NCI-H748 (cell line): ENCODE data around the gene GIPR.
"Not testable (repeated sequence)": the region's sequence is repeated elsewhere in the genome, so short reads cannot be mapped to it uniquely, and the experiment has no call there.

Experiments
- DNase-seq: peaks from one replicate; lab custom pipeline; 2025; ENCODE audit not compliant: unreplicated experiment; lab: John Stamatoyannopoulos, UW

Gene GIPR, protein sequence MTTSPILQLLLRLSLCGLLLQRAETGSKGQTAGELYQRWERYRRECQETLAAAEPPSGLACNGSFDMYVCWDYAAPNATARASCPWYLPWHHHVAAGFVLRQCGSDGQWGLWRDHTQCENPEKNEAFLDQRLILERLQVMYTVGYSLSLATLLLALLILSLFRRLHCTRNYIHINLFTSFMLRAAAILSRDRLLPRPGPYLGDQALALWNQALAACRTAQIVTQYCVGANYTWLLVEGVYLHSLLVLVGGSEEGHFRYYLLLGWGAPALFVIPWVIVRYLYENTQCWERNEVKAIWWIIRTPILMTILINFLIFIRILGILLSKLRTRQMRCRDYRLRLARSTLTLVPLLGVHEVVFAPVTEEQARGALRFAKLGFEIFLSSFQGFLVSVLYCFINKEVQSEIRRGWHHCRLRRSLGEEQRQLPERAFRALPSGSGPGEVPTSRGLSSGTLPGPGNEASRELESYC

DNA sequence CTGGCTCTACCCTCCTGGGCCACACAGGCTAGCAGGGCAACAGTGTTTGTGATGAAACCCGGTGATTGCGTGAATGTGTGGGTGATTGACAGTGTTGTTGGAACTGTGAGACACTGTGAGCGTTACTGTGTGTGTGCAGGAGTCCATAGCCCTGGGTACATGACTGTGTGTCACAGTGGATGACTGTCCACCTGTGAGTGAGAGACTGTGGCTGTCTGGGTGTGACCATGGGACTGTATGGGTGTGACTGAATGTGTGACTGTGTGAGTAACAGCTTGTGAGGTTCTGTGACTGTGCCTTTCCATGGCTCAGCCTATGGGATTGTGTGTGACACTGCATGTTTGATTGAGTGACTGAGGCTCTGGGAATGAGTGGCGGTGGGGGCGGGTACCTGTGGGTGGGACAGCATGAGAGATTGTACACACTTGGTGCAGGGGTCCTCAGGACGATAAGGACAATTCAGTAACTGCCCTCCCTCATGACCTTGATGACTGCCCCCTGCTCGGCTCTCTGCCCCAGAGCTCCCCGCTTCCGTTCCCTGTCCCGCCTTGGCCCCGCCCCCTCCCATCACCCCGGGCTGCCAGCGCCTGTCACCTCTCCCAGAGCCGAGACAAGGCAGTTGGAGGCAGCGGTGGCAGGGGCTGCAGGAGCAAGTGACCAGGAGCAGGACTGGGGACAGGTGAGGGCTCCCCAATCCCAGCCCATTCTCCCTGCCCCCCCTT is at the start of gene GIPR:
Gene GIPR, plus strand, starts transcription at position 602 of the 722 bp plus-strand sequence. CDS start 1,300 bp downstream, outside the sequence.
- peak; percentile 59 for DNase-seq

DNA sequence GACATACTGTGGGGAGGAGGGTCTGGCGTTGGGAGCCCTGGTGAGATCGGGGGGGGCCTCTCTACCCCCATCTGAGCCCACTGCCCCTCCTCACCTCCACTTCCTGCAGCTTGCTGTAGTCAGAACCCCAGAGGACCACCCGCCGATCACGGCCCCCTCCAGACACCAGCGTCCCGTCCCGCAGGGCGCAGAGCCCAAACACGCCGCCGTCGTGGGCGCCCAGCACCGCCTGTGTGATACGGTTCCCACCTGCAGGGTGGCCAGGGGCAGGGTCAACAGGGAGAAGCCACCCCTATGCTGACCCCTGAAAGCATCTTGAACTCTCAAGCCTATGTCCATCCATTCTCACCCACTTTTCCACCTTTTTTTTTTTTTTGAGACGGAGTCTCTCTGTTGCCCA is 46.6 kb upstream of the GIPR start:
- no peak for DNase-seq

DNA sequence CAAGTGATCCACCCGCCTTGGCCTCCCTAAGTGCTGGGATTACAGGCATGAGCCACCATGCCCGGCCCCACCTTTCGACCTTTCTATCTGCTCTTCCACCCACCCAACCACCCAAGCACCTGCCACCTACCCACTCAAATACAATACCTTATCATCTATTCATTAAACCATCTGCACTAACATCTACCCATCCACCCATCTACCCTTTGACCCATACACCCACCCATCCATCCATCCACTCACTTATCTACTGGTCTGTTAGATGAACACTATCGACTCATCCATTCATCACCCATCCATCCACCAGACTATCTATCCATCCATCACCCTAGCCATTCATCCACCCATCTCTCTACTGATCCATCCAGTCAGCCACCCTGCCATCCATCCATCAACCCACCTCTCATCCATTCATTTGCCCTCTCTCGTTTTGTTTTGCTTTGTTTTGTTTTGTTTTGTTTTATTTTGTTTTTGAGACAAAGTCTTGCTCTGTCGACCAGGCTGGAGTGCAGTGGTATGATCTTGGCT is 46.0 kb upstream of the GIPR start:
- DNase-seq: no peak

DNA sequence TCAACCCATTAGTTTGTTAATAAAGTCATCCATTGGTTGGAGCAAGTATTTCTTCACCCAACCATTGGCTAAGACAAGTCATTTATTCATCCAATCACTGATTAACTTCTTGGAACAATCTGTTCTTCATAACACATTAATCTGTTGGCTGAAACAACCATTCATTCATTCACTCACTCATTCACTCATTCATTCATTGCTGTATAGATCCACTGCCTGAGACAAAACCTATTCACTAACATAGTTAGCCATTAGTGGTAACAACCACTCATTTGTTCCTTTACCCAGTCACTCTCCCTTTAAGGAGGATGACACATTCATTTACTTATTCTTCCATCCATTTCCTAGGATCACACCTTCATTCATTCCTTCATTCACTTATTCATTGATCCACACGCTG is 44.0 kb upstream of the GIPR start:
- no peak for DNase-seq

DNA sequence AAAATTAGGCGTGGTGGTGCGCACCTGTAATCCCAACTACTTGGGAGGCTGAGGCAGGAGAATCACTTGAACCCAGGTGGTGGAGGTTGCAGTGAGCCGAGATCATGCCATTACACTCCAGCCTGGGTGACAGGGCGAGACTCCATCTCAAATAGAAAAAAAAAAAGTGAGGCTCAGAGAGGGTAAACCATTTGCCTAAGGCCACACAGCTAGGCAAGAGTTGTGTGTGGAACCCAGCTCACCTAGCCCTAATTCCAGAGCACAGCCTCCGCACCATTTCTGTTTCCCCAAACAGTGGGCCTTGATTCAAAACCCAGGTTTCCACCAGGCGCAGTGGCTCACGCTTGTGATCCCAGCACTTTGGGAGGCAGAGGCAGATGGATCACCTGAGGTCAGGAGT is 39.8 kb upstream of the GIPR start:
- DNase-seq: not testable (repeated sequence)

DNA sequence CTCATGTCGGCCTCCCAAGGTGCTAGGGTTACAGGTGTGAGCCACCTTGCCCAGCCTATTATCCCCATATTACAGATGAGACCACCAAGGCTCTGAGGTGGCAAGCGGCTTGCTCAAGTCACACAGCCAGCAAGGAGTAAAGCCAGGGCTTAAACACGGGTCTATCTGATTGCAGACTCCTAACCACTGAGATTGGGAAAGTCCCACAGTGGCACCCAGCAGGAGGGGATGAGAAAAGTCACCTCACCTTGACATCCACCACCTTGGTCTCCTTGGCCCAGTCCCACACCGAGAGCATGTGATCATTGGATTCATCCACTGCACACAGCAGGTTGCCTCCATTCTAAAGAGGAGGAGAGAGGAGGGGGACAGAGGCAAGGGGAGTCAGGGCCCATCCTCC is 38.3 kb upstream of the GIPR start:
- no peak for DNase-seq

DNA sequence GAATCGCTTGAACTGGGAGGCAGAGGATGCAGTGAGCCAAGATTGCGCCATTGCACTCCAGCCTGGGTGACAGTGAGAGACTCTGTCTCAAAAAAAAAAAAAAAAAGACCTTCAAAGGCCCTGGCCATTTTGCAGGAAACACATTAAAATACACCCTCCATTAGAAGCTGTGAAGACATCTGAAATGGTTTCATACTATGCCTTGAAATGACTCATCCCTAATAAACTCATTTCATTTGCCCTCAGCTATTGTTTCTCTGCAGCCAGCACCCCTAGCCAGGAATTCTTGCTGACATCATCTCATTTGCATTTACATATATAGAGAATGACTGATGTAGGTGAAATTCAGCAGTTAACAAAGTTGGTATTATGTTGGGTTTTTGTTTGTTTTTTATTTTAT is 37.6 kb upstream of the GIPR start:
- no peak for DNase-seq

DNA sequence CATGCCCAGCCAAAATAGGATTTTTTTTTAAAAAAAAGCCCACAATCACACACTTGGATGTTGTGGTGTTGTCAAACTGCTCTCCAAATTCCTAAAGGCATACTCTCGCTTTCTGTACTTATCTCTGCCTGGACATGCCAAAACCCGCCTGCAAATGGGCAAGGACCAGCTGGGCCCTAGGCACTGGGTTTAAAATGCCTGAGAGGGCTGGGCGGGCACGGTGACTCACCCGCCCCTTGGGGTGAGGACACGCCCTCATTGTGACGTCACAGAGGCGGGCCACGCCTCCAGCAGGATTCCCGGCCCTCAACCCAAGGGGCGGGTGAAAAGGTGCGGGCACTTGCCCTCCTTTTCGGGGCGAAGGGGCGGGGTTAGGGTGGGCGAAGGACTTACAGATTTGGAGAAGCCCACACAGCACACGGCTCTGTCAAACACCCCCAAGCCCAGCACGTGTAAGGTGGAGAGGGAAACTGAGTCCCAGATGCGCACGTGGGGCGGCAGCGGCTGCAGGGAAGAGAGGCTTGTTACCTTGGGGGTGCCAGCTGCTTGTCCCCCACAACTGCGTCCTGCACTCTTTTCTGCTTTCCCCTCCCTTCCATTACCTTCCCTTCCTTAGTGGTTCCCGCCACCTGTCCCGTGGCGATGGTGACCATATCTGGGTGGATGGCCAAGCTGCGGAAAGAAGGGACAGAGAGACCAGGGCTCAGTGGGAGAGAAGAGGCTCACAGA is 35.4 kb upstream of the GIPR start:
- DNase-seq: peak; percentile 30

DNA sequence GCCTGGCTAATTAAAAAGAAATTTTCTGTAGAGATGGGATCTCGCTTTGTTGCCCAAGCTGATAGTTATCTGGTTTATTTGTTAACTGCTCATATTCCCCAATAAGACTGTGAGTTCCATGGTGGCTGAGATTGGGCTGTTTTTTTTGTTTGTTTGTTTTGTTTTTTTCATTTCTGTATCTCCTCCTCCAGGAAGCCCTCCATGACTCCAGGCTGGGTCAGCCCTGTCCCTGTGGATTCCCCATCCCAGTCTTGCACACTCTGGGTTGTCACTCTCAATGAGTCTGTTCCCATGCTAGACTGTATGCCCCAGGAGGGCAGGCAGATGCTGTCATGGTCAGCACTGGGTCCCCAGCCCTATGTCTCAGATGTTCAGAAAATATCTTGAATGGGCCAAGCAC is 31.7 kb upstream of the GIPR start:
- no peak for DNase-seq

DNA sequence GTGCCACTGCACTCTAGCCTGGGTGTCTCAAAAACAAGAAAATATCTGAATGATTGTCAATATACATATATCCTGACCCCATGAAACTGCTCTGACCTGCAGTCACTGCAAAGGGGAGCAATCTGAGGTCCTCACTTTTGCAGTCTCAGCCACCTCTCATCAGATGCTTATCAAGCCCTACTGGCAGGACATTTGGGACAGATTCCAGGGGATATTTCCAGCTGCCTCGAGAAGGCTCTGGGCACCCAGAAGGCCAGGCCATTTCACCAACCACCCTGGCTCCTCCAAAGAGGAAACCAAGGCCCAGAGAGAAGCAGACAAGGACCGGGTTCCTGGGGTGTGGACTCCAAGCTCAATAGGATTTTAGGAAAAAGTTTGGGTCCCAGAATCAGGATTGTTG is 31.1 kb upstream of the GIPR start:
- no peak for DNase-seq

DNA sequence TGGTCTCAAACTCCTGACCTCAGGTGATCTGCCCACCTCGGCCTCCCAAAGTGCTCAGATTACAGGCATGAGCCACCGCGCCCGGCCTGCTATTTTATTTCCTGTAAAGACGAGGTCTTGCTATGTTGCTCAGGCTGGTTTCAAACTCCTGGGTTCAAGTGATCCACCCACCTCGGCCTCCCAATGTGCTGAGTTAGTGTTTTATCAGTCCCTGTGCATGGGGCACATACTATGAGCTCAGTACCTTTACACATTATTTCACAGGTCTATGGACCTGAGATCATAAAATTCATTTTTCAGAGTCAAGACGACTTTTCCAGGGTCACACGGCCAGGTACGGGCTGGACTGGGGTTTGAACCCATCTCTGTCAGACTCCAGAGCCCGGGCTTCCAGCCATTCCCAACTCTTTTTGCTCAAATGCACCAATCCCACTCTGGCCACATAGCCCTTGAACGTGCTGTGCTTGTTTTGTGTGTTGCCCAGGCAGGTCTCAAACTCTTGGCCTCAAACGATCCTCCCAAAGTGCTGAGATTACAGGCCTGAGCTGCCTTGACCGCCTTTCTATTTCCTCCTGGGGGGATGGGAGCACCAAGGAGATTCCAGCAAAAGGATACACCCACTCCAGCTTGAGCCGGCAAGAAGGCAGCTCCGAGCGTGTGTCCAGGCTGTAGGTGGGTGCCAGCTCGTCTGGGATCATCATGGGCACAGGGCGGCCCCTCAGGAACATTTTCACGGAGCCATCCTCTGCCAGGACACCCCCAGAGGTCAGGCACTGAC is 29.9 kb upstream of the GIPR start:
- no peak for DNase-seq

DNA sequence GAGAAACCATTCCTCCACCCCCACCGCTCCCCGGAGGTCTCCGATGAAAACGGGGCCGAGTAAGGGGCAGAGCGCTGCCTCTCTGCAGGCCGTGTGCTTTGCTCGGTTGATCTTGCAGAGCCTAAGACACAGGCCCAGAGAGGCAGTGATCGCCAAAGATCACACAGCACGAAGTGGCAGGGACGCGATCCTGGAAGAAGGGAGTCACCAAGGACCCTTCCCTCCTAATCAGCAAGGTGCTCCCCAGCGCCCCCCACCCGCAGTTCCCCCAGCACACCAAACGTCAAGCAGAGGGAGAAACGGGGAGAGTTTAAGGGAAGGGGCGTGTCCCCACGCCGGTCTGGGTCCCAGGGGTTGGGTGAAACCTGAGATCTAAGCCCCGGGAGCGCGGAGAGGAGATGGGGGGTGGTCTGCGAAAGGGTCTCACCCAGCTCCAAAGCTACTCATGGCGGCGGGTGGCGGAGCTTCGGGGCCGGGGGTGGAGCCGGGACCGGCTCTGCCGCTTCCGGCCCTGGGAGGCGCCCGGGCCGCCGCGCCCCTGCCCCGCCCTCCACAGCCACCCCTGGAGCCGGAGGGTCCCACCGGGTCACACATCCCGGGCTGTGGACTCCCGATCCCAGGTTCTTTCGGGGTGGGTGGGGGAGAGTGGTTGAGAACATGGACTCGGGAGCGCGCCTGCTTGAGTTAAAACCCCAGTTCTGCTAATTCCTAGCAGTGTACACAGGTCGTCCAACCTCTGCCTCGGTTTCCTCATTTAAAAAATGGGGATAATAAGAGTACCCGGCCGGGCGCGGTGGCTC is 28.9 kb upstream of the GIPR start, which contains the start of gene EML2:
Gene EML2, minus strand, starts transcription at position 468 of the 800 bp plus-strand sequence. Its CDS starts 21 bp downstream, at position 447.
- DNase-seq: peak; percentile 79

DNA sequence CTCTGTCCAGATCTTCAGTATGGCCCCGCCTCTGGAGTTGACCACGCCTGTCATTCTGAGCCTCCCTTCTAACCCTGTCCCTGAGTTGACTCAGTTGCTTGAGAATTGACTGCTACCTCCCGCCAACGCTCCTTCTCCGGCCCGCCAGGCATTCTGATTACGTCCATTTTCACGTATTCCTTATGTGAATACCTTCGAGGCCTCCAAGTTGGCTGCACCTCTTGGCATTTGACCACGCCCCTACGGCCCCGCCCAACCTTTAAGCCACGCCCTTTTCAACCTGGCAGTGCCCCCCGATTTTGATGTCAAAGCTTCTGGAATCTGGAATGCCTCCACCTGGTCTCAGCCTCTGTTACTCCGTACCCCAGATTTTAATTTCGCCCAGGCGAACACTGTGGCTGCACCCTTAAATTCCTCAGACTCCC is 27.2 kb upstream of the GIPR start:
- peak; percentile 73 for DNase-seq

DNA sequence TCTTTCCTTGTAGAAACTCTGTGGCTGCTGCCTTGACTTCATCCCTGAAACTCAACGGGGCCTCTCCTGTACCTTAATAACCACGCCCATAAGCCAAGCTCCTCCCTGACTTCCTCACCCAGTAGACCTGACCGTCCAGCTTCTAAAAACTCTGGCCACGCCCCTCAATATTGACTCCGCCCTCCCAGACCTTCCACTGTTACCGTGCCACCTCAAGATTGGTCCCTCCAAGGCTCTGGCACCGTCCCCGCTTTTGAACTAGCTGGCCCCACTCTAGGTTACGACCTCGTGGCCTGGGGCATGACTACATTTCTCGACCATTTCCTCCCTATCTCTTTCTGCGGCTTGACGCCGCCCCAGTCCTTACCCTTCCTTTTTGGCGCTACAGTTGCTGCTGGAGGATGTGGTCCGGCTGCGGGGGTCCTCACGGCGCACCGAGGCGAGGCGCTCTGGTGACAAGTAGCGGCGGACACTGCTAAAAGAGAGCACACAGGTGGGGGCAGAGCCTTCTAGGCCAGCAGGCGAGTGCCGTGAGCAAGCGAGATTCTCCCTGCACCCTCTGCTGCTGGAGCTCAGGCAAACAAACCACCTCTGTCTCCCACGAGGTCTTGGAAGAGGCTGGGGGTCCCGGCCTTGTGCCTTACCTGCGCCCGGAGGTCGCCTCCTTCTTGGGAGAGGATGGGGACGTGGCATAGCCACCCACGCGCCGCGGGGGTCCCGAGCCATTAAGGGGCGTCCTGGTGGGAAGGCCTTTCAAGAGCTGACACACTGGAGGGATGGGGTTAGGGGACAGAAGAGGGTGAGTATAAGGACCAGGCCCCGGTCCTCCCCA is 26.5 kb upstream of the GIPR start:
- peak; percentile 98 for DNase-seq

DNA sequence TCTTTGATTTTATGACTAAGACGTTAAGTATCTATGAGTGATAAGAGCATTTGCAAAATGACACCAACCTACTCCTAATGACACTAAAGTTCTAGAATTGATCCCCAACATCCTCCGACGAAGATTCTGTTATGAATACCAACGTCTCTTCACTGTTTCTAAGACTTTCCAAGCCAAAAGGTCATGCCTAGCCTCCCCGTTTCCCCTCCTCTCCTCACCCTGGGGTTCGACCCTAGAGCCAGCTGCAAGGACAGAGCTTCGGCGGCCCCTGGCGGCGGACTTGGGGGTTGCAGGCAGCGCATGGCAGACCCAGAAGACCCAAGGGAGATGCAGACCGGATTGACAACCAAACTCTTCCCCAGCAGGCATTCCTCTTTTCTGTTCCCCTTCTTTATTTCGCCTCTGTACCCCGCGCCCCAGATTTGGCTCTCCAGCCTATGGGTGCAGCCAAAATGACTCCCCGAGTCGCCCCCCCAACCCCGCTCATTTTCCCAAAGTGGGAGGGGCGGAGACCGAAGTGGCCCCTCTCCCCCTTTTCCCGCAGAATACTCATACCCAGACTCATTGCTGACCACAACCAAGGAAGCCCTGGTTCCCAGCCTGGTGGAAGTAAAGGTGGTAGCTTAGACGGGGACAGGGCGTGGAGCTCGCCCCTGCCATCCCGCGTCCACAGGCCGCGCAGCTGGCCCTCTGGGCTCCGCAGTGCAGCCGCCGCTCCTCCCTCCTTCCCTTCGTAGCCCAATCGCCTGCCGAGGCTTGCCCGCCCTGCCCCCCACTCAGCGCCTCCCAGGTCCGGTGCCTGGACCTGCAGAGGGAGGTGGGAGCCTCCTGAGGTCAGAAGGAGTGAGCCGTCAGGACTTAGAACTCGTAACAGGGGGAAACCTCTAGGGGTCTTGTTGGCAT is 24.7 kb upstream of the GIPR start:
- peak; percentile 86 for DNase-seq

DNA sequence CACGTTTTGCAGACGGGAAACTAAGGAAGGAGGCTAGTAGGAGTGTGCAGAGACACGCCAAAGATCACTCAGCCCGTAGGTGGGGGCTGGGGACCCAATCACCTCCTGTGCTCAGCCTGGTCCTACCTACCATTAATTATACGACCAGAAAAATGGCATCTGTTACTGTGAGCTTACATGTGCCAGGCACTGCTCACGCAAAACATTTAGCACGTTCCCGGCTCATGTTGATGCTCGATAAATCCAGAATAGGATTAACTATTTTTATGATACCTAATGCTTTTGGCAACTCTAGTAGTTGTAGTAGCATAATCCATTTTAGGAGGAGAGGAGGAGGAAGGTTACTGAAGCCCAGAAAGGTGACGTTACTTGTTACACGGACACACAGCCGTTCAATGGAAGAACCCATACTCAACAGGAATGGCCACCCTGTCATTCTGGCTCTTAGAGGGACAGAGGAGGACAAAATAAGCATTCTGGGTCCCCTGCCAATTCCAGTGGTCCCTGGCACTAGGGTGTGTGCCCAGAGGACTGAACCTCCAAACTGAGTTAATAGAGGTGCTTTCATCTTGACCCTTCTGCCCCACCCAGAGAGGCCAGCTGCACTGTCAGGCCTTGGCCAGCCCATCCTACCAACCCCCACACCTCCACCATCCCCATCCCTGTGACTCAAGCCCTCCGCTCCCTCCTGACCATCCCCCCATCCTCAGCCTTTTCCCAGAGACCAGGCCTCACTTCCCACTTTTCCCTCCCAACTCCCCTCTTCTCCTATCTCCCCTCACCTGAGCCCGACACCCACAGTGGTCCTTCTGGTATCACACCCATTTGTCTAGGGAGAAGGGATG is 23.9 kb upstream of the GIPR start:
- no peak for DNase-seq
